ENCODE data around the gene SPATA31E1. TPM values are rescaled to one million over a fixed set of nuclear protein-coding genes. Genes with fewer than 3 reads are reported as not detected.
A peak's percentile ranks its signal among the peaks of the same experiment; 100 is the strongest.

The SPATA31E1 gene
- total RNA-seq, 1 donor from 2014 or later: not detected

- DNase-seq (ENCODE audit: low spot score): no peak
Measured at GRCh38 chr9:87863882-87864465, 18.7 kb upstream of the SPATA31E1 start.

GRCh38 chr9:87864915-87865314 lies 17.8 kb upstream of the SPATA31E1 start:
- DNase-seq (ENCODE audit: low spot score): no peak

GRCh38 chr9:87865626-87866025 lies 17.1 kb upstream of the SPATA31E1 start:
- DNase-seq (ENCODE audit: low spot score): no peak

- no peak for DNase-seq (ENCODE audit: low spot score)
Measured at GRCh38 chr9:87867391-87867790, 15.3 kb upstream of the SPATA31E1 start.

- DNase-seq (ENCODE audit: low spot score): no peak
Measured at GRCh38 chr9:87868175-87868574, 14.5 kb upstream of the SPATA31E1 start.

- DNase-seq (ENCODE audit: low spot score): no peak
Measured at GRCh38 chr9:87868635-87869034, 14.0 kb upstream of the SPATA31E1 start.

- DNase-seq (ENCODE audit: low spot score): no peak
Measured at GRCh38 chr9:87869082-87869481, 13.6 kb upstream of the SPATA31E1 start.

- DNase-seq (ENCODE audit: low spot score): no peak
Measured at GRCh38 chr9:87871425-87872078, 11.1 kb upstream of the SPATA31E1 start.

- no peak for DNase-seq (ENCODE audit: low spot score)
Measured at GRCh38 chr9:87872079-87872624, 10.5 kb upstream of the SPATA31E1 start.

GRCh38 chr9:87873607-87874303 lies 8.9 kb upstream of the SPATA31E1 start:
- DNase-seq (ENCODE audit: low spot score): peak; percentile 4

GRCh38 chr9:87874304-87874623 lies 8.4 kb upstream of the SPATA31E1 start:
- peak; percentile 5 for DNase-seq (ENCODE audit: low spot score)

- DNase-seq (ENCODE audit: low spot score): no peak
Measured at GRCh38 chr9:87875060-87875459, 7.6 kb upstream of the SPATA31E1 start.

GRCh38 chr9:87875831-87876545 lies 6.7 kb upstream of the SPATA31E1 start:
- DNase-seq (ENCODE audit: low spot score): peak; percentile 10

GRCh38 chr9:87876708-87877107 lies 6.0 kb upstream of the SPATA31E1 start:
- DNase-seq (ENCODE audit: low spot score): peak; percentile 8

- DNase-seq (ENCODE audit: low spot score): no peak
Measured at GRCh38 chr9:87878989-87879511, 3.6 kb upstream of the SPATA31E1 start.

GRCh38 chr9:87880116-87880515 lies 2.6 kb upstream of the SPATA31E1 start:
- DNase-seq (ENCODE audit: low spot score): peak; percentile 7

- no peak for DNase-seq (ENCODE audit: low spot score)
Measured at GRCh38 chr9:87880683-87881082, 2.0 kb upstream of the SPATA31E1 start.

- no peak for DNase-seq (ENCODE audit: low spot score)
Measured at GRCh38 chr9:87883274-87883673, 597 bp downstream of the SPATA31E1 start.

- no peak for DNase-seq (ENCODE audit: low spot score)
Measured at GRCh38 chr9:87883990-87884389, 1.3 kb downstream of the SPATA31E1 start.

- DNase-seq (ENCODE audit: low spot score): no peak
Measured at GRCh38 chr9:87884578-87885459, 2.1 kb downstream of the SPATA31E1 start.
